Right ventricle myocardium superior (tissue), 1 donor: ENCODE data around the gene GAS2L2. TPM values are rescaled to one million over a fixed set of nuclear protein-coding genes. Genes with fewer than 3 reads are reported as not detected.
"Not testable (repeated sequence)": the region's sequence is repeated elsewhere in the genome, so short reads cannot be mapped to it uniquely, and the experiment has no call there.

Source experiments
- ATAC-seq: fragments of 200-7000 bp; cut with Tn5 transposase; one replicate; pipeline ENCODE4 v1.9.1; 2020; ENCODE audit warnings: mild to moderate bottlenecking; ENCODE audit not compliant: poor library complexity
- DNase-seq: peaks from one replicate; pipeline ENCODE4 v3.0.0-alpha.2; 2020
- intact Hi-C: fragments of 100-400 bp; cut with DNase I; formaldehyde crosslinking; loops from one replicate; pipeline ENCODE4 v1.11.2; 2022
- total RNA-seq: library from RNA; stranded (reverse); fragmentation: NEBNext Ultra II Directional; extraction: Animal tissue kit (Norgen Biotek cat#: 25700); gene quantifications from one replicate; pipeline ENCODE4 v1.2.1, GENCODE V29; 2021
- donor health status: DM: no; HTN: yes; CAD: no; lungs with severe emphysema.

The GAS2L2 gene
- total RNA-seq, 1 donor from 2014 or later, result 0.11 TPM

- no peak for DNase-seq
- no peak for ATAC-seq
- intact Hi-C loops, result no loop called here
Observed at GRCh38 chr17:35715416-35715815, 37.6 kb downstream of the GAS2L2 start.

- ATAC-seq, result no peak
- intact Hi-C loops, result no loop called here
- DNase-seq, result no peak
Observed at GRCh38 chr17:35714988-35715387, 38.1 kb downstream of the GAS2L2 start.

GRCh38 chr17:35713069-35713728 lies 39.8 kb downstream of the GAS2L2 start:
- ATAC-seq, result peak; percentile 85
- DNase-seq, result no peak
- intact Hi-C loops, result no loop called here

GRCh38 chr17:35710950-35711349 lies 42.1 kb downstream of the GAS2L2 start:
- intact Hi-C loops, result no loop called here

GRCh38 chr17:35709874-35710273 lies 43.2 kb downstream of the GAS2L2 start:
- intact Hi-C loops, result no loop called here
- ATAC-seq, result no peak
- no peak for DNase-seq

More at GRCh38 chr17:35710950-35711349, 42.1 kb downstream of the GAS2L2 start:
- DNase-seq (no peak), ATAC-seq (no peak)

GRCh38 chr17:35708951-35709350 lies 44.1 kb downstream of the GAS2L2 start:
- intact Hi-C loops, result no loop called here
- DNase-seq (no peak), ATAC-seq (no peak)

GRCh38 chr17:35708149-35708548 lies 44.9 kb downstream of the GAS2L2 start:
- ATAC-seq (no peak), DNase-seq (no peak)
- intact Hi-C loops, result no loop called here

GRCh38 chr17:35705705-35706104 lies 47.3 kb downstream of the GAS2L2 start:
- DNase-seq (no peak), ATAC-seq (no peak)
- intact Hi-C loops, result no loop called here

GRCh38 chr17:35705230-35705629 lies 47.8 kb downstream of the GAS2L2 start:
- intact Hi-C loops, result no loop called here
- DNase-seq, result no peak

GRCh38 chr17:35703308-35703707 lies 49.7 kb downstream of the GAS2L2 start:
- DNase-seq, ATAC-seq, intact Hi-C loops: not testable (repeated sequence)

More at GRCh38 chr17:35705230-35705629, 47.8 kb downstream of the GAS2L2 start:
- no peak for ATAC-seq

- ATAC-seq, result no peak
- intact Hi-C loops, result no loop called here
Observed at GRCh38 chr17:35701491-35701890, 51.5 kb downstream of the GAS2L2 start.

GRCh38 chr17:35700150-35700549 lies 52.9 kb downstream of the GAS2L2 start:
- ATAC-seq, result no peak
- no peak for DNase-seq
- intact Hi-C loops, result no loop called here

More at GRCh38 chr17:35701491-35701890, 51.5 kb downstream of the GAS2L2 start:
- no peak for DNase-seq

- no peak for ATAC-seq
- intact Hi-C loops, result no loop called here
- no peak for DNase-seq
Observed at GRCh38 chr17:35698800-35699199, 54.2 kb downstream of the GAS2L2 start.

GRCh38 chr17:35695613-35696012 lies 57.4 kb downstream of the GAS2L2 start:
- peak; percentile 70 for ATAC-seq
- intact Hi-C loops, result no loop called here
- DNase-seq, result no peak

GRCh38 chr17:35694906-35695305 lies 58.1 kb downstream of the GAS2L2 start:
- ATAC-seq (peak; percentile 36), DNase-seq (no peak)
- intact Hi-C loops, result no loop called here

Other genes with a start within 250 kb of the GAS2L2 start
- gene SLFN12L, start 215.6 kb downstream of the GAS2L2 start, total RNA-seq, result 0.19 TPM
- not detected for gene SLFN14, start 192.4 kb downstream of the GAS2L2 start, total RNA-seq
- gene PEX12, start 174.7 kb downstream of the GAS2L2 start, total RNA-seq, result 7.0 TPM
- 112 TPM for gene AP2B1, start 165.9 kb downstream of the GAS2L2 start, total RNA-seq
- 22.3 TPM for gene RASL10B, start 21.6 kb downstream of the GAS2L2 start, total RNA-seq
- not detected for gene C17orf50, start 7.6 kb upstream of the GAS2L2 start, total RNA-seq
- gene MMP28, start 42.4 kb upstream of the GAS2L2 start, total RNA-seq, result 1.2 TPM
- 94.8 TPM for gene TAF15, start 56.2 kb upstream of the GAS2L2 start, total RNA-seq
- gene HEATR9, start 115.7 kb upstream of the GAS2L2 start, total RNA-seq, result not detected
- gene CCL5, start 127.1 kb upstream of the GAS2L2 start, total RNA-seq, result 1.6 TPM
- gene RDM1, start 177.5 kb upstream of the GAS2L2 start, total RNA-seq, result not detected
- gene LYZL6, start 190.5 kb upstream of the GAS2L2 start, total RNA-seq, result not detected
- gene CCL16, start 228.3 kb upstream of the GAS2L2 start, total RNA-seq, result not detected
- 7.2 TPM for gene CCL14, start 233.5 kb upstream of the GAS2L2 start, total RNA-seq
- not detected for gene CCL15, start 248.3 kb upstream of the GAS2L2 start, total RNA-seq